T-helper 1 cell (primary cell): ENCODE measurements around the gene RRAGA.
"Not testable (repeated sequence)": the region's sequence is repeated elsewhere in the genome, so short reads cannot be mapped to it uniquely, and the experiment has no call there.

Experiments
- DNase-seq, 5 donors: peaks; one replicate each; pipeline ENCODE4 v3.0.0-alpha.2; 2012 to 2020
- total RNA-seq, 4 donors: gene quantifications; one replicate each; lab custom pipeline; 2026; lab: John Stamatoyannopoulos, UW

RRAGA gene, protein sequence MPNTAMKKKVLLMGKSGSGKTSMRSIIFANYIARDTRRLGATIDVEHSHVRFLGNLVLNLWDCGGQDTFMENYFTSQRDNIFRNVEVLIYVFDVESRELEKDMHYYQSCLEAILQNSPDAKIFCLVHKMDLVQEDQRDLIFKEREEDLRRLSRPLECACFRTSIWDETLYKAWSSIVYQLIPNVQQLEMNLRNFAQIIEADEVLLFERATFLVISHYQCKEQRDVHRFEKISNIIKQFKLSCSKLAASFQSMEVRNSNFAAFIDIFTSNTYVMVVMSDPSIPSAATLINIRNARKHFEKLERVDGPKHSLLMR
- total RNA-seq = 26.2 to 35.6 (median 27.2) reads per million in 4 donors

DNA sequence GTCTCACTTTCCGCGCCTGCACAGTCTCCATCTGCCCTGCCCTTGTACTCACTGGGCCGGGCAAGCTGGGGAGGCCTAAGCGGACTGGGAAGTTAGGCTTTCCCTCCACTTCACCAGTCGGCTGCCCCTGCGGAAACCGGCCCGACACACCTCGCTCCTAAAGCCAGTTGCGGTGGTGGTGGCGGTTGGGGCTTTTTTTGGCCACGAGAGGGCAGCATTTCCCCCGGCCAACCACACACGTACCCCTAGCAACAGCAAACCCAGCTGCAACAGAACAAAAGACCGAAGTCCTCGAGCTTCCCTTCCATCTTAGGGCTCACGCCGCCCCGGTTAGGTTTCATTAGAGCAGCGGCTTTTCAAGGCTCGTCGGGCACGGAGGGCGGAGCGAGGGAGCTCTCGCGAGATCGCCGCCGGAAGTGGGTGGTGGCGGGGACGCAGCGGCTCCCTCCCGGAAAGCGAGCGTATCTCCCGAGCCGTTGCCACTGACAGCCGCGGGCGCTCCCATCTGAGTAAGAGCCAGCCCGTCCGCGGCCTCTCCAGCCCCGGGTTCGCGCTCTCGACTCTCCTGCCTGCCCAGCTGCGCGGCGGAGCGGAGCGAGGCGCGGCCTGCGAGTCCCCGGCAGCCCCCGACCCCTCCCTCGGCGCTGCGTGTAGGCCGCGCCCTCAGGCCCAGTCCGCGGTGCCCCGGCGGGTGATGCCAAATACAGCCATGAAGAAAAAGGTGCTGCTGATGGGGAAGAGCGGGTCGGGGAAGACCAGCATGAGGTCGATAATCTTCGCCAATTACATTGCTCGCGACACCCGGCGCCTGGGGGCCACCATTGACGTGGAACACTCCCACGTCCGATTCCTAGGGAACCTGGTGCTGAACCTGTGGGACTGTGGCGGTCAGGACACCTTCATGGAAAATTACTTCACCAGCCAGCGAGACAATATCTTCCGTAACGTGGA, at the start of gene RRAGA:
Gene RRAGA, plus strand, starts transcription at position 462 of the 951 bp plus-strand sequence. Its CDS starts 233 bp downstream, at position 695.
- DNase-seq = peak; percentile 88 to 96 (median 92)

DNA sequence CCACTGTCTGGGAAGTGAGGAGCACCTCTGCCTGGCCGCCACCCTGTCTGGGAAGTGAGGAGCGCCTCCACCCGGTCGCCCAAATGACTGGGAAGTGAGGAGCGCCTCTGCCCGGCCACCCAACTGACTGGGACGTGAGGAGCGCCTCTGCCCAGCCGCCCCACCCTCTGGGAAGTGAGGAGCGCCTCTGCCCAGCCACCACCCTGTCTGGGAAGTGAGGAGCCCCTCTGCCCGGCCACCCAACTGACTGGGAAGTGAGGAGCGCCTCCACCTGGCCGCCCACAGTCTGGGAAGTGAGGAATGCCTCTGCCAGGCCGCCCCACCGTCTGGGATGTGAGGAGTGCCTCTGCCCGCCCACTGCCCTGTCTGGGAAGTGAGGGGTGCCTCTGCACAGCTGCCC, 49.1 kb upstream of the RRAGA start:
- DNase-seq = no peak

DNA sequence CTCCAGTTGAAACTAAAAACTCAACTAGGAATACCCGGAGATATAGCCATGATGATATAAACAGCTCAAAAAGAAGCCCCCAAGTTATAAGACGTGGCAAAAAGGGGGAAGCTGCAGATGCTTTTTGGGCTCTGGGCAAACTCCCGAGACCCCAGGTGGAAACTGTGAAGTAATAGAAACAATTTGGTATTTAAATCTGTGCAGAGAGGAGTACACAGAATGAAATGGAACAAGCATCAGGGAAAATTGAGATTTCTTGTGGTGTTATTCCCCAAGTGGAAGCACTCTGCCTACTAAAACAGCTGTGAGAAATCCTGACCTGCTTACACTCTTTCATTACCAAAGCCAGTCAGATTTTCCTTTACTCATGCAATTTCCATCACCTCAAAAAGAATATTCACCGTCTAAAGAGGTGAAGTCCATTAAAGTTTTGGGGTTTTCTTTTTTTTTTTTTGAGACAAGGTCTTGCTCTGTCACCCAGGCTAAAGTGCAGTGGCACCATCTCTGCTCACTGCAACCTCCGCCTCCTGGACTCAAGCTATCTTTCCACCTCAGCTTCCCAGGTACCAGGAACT, 39.7 kb upstream of the RRAGA start:
- no peak for DNase-seq

DNA sequence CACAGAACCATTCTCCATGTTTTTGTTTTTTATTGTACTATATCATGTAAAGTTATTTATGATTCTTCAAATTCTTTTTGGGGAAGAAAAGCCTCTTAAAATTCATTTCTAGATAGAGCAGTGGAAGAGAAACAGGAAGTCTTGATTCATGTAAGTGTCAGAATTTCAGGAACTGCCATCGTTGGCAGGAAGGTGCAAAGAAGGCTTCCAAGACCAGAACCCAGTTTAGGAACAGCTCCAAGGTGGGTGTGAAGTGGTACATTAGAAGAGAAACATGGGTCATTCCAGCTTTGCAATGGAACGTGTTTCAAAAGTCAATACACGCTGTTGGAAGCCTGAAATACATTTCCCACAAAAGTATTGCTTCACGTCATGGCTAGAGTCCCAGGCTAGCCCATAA, 31.0 kb upstream of the RRAGA start:
- DNase-seq = no peak

DNA sequence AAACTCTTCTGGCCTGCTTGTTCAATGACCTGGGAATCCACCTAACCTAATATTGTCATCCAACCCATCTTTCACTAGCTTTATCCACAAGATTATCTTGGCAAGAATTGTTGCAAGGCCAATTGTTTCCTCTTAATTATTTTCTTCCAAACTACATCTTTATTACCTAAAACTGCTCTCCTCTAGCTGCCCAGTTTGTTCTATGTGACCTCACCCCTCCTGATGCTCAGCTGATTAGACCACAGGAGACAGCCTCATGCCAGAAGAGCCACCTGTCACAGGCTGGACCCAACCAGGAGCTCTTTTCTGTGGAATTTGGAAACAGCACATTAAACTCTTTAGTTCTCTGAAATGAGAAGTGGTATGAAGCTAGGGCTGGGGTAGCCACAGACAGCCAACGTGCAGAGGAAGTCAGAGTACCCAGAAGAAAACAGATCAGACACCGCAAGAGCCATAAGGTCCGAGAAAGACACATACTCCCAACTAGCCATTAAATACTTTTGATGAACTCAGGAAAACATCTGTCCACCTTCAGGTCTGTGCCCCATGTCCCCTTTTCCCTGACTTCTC, 28.3 kb upstream of the RRAGA start:
- DNase-seq = no peak

DNA sequence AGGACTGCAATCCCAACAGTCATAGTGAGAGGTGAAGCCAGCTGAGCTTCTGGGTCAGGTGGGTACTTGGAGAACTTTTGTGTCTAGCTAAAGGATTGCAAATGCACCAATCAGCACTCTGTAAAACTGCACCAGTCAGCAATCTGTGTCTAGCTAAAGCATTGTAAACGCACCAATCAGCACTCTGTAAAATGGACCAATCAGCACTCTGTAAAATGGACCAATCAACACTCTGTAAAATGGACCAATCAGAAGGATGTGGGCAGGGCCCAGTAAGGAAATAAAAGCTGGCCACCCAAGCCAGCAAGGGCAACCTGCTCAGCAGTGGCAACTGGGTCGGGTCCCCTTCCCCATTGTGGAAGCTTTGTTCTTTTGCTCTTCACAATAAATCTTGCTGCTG, 27.6 kb upstream of the RRAGA start:
- DNase-seq = not testable (repeated sequence)

DNA sequence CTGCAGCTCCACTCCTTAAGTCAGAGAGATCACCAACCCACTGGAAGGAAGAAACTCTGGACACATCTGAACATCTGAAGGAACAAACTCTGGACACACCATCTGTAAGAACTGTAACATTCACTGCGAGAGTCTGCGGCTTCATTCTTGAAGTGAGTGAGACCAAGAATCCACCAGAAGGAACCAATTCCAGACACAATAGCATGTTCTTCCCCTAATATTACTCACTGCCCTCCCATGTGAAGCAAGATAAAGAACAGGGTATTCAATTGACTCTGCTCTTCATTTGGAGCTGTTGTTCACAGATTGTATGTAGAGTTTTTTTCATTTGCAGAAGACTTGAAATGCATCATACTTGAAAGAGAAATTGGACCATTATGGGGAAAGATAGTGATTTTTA, 27.0 kb upstream of the RRAGA start:
- no peak for DNase-seq

DNA sequence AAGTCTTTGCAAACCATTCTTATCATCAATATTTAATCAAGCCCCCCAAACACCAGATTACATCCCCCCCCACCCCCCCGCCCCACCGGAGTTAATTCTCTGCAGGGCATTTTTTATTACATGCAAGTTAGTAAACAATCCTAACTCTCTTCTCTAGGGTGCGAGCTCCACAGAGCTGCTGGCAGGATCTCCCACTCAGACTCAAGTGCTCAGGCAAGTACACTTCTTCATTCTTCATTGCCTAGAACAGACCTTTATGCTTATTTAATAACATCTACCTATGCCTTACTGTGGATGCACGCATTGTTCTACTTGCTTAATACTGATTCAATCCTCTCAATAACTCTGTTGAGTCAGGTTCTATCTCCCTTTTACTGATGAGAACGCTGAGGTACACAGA, 26.1 kb upstream of the RRAGA start:
- no peak for DNase-seq

DNA sequence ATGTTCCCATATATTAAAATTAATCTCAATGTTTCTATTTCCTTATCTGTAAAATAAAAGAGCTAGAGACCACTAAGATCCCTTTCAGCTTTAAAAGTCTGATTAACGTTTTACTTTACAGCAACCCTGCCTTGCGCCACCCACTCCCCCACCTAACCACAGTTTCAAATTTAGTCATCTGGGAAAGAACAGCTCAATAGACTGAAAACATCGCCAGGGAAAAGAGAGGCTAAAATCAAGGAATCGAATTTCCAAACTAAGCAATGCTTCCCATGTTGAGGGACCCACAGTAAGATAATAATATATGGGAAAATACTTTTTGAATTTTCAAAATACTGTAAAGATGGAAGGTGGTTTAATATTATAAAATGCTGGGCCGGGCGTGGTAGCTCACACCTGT, 22.9 kb upstream of the RRAGA start:
- no peak for DNase-seq

DNA sequence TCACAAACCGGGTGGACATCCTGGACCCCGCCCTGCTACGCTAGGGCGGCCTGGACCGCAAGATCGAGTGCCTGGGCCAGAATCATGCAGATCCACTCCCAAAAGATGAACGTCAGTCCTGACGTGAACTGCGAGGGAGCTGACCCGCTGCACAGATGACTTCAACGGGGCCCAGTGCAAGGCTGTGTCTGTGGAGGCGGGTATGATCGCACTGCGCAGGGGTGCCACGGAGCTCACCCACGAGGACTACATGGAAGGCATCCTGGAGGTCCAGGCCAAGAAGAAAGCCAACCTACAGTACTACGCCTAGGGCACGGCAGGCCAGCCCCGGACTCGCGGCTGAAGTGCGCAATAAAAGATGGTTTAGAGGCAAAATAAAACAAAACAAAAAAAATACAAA, 21.4 kb upstream of the RRAGA start:
- no peak for DNase-seq

DNA sequence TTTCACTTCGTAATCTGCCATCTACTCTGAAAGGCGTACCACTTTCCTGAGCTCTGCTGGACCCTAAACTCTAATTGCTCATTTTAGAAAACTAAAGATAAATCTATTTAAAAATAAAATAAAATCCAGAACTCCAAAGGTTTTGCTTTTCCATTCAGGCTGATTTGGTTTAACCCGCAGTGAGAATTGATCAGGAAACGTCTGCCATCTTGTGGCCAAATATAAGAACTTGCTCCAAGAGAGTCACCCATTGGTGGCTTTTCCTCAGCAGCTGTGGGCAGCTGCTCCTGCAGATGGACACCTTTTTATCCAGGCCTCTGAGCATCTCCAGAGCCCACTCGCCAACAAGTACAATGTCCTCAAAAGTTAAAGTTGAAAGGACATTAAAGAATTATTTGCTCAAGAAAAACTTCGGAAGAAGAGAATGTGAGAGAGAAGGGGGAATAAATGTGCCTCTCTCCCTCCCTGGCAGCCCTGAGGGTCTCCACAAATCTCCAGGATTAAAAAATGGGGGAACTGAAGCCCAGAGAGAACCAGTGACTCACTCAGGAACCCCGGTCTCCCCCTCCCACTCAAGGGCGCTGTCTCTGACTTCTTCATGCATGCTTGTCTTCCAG, 20.3 kb upstream of the RRAGA start:
- DNase-seq = peak in 2 of 5 donors; percentile 6 to 41

DNA sequence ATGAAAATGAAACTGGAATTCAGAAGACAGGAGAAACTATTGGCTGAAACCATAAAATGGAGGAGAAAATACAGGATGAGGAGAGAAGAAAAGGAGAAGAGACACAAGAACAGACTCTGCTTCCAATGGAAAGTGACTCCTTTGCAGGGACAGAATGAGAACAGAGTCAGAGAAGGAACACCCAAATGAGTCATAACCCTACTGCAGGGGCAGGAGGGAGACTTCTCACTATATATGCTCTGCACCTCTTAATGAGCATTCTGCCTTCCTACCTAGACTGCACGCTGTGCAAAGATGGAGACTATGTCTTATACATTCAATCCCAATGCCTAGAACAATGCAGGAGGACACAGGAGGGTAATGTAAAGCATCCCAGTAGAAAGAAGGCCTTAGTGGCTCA, 18.3 kb upstream of the RRAGA start:
- no peak for DNase-seq

DNA sequence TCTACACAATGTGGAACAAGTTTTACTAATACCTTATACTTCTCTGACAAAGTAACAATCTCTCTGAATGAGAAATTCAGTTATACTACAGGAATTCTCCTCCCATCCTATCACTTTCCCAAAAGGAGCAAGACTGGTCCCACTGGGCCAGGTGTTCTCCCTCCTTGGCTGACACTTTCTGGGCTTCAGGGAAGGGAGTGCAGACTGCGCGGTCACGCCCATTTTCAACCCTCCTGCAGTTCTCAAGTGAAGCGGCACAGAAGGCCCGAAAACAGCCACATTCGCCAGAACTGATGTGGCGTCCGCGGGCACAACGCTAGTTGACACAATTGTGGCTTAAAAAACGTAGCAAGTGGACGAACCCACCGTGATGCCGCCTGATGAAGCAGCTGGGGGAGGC, 16.8 kb upstream of the RRAGA start:
- DNase-seq = no peak

DNA sequence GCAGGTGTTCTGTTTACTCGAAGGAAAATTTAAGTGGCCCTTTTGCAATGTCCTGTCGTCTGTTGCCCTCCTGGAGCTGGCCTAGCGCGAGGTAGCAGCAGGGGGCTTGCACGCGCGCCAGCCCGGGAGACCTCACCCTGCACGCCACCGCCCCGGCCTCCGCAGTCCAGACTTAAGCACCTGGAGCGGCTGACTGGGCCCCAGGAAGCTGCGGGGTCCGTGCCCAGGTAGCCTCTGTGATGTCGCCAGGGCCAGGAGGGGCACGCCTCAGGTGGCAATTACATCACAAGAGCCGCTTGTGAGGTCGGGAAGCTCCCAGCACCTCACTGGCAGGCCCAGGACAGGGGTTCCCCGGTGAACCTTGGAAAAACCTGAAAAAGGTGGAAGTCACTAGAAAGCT, 16.2 kb upstream of the RRAGA start, which contains the start of gene SAXO1:
Gene SAXO1, minus strand, starts transcription at position 195 of the 400 bp plus-strand sequence. CDS start 301 bp downstream, outside the sequence.
- no peak for DNase-seq

DNA sequence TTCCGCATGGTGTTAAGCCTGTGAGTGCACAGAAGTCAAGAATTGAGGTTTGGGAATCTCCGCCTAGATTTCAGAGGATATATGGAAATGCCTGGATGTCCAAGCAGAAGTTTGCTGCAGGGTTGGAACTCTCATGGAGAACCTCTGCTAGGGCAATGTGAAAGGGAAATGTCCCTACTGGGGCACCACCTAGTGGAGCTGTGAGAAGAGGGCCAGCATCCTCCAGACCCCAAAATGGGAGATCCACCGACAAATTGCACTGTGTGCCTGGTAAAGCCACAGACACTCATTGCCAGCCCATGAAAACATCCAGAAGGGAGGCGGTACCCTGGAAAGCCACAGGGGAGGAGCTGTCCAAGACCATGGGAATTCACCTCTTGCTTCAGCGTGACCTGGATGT, 12.6 kb upstream of the RRAGA start:
- DNase-seq = no peak

DNA sequence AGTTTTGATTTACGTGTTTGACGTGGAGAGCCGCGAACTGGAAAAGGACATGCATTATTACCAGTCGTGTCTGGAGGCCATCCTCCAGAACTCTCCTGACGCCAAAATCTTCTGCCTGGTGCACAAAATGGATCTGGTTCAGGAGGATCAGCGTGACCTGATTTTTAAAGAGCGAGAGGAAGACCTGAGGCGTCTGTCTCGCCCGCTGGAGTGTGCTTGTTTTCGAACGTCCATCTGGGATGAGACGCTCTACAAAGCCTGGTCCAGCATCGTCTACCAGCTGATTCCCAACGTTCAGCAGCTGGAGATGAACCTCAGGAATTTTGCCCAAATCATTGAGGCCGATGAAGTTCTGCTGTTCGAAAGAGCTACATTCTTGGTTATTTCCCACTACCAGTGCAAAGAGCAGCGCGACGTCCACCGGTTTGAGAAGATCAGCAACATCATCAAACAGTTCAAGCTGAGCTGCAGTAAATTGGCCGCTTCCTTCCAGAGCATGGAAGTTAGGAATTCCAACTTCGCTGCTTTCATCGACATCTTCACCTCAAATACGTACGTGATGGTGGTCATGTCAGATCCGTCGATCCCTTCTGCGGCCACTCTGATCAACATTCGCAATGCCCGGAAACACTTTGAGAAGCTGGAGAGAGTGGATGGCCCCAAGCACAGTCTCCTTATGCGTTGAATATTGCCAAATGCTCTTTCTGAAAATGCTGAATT, 850 bp downstream of the RRAGA start:
- DNase-seq = peak in 1 of 5 donors; percentile 29

DNA sequence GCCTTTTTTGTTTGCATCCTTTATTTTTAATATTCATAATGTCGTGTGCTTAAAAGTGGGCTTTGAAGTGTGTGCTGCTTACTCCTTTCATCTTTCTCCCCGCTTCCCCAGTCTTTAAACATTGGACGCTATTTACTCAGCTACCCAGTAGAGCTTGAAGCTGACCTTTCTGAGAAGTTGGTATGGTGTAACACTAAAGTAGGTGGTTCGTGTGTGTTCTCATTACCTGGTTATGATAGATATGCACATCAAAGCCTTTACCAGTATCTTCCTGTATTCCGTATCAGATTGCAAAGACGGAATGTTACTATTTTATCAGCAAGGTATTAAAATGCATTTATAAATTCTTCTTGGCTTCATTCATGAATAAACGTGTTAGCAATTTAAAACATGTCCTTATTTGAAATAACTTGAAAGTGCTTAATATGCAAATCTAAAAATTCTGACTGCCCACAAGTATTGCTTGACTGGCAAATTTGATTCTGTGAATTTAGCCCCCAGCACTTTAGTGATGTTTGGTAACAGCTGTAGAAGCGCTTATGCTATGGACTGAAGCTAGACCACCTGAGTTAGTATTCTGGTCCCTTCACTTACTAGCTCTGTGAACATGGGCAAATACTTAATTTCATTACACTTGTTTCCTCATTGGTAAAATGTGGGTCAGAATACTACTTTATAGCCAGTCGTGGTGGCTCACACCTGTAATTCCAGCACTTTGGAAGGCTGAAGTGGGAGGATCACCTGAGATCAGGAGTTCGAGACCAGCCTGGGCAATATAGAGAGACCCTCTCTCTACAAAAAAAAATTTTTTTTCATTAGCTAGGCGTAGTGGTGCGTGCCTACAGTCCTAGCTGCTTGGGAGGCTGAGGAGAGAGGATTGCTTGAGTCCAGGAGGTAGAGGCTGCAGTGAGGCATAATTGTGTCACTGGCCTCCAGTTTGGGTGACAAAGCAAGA, 1.7 kb downstream of the RRAGA start:
- DNase-seq = no peak

DNA sequence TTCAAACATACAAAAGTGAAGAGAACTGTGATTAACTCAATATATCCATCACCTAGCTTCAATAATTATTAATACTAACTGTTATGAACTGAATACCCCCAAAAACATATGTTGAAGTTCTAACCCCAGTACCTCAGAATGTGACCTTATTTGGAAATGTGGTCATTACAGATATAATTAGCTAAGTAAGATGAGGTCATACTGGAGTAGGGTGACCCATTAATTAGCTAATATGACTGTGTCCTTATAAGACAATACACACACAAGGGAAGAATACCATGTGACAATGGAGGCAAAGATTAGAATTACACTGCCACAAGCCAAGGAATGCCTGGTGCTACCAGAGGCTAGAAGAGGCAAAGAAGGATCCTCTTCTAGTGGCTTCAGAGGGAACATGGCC, 7.8 kb downstream of the RRAGA start:
- no peak for DNase-seq

DNA sequence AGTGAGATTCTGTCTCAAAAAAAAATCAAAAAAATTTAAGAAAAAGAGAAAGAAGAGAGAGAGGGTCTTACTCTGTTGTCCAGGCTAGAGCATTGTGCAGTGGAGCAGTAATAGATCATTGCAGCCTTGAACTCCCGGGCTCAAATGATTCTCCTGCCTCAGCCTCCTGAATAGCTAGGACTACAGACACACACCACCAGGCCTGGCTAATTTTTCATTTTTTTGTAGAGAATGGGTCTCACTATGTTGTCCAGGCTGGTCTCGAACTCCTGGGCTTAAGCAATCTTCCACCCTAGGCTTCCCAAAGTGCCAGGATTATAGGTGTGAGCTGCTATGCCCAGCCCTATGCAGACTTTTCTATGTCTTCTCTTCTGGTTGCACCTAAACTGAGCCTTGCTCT, 25.0 kb downstream of the RRAGA start:
- DNase-seq = no peak

DNA sequence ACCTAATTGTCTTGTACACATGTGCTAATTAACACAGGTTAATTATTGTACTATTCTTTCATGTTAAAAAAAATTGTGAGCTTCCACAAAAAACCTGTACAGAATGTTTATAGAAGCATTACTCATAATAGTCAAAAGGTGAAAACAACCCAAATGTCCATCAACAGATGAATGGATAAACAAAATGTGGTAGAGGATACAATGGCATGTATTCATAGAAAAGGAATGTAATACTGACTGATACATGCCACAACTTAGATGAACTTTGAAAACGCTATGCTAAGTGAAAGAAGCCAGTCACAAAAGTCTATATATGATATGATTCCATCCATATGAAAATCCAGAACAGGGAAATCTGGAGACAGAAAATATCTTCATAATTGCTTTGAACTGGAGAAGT, 25.6 kb downstream of the RRAGA start:
- no peak for DNase-seq

DNA sequence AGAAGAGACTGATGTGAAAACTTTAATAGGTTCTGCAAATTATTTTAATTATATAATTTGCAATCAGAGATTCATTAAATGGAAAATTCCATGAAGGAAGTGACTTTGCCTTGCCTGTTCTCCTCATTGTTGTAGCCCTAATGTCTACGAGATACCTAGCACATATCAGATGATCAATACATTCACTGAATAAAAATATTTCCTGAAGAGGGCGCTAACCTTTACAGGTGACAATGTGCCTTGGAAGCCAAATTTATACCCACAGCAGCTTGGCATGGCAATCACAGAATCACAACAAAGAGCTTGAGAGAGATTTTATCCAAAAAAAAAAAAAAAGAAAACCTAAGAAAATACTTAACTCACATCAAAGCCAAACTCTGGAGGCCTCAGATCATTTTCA, 36.1 kb downstream of the RRAGA start:
- peak in 1 of 5 donors; percentile 55 for DNase-seq
